ENCODE results near the gene MS4A5. TPM values are rescaled to one million over a fixed set of nuclear protein-coding genes. Genes with fewer than 3 reads are reported as not detected.

MS4A5 gene
- total and polyA plus RNA-seq, 10 of the 15 experiments (the other 5 are each of a cell fraction or from before 2014, with no cell fraction given) = not detected

DNA sequence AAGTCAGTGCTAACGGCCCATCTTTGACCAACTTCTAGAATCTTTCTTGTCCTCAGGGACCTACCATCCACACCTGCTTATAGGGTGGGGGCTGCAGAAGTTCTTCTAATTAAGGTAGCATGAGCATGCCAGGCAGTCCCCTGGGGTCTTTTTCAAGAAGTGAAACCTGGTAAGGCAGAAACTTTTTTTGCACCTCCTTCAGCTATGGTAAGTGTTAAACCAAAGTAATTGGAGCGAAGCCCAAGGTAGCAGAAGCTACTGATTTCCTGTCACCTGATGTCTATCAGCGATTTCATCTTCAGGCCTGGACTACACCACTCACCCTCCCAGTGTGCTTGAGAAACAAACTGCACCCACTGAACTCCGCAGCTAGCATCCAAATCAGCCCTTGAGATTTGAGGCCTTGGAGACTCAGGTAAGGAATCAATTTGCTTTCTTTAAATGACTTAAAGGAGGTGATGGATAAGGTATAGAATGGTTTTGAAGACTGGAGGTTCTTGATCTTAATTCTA lies 26.2 kb downstream of the MS4A5 start, which contains the start of gene MS4A1 (continued):
- no peak for TF ChIP-seq SUPT20H (IDR thresholded peaks at IDR 0.05; ENCODE audit: borderline replicate concordance, control insufficient read depth, low read depth, low read length)
- TF ChIP-seq SMARCA5 (IDR thresholded peaks at IDR 0.05) = no peak; the same call in 1 of the 2 replicates
- peak; percentile 90 for TF ChIP-seq POLR2A (IDR thresholded peaks at IDR 0.05; ENCODE audit: low read depth, low read length)
- TF ChIP-seq ATF7 (IDR thresholded peaks at IDR 0.05; ENCODE audit: low read depth) = peak; percentile 92

DNA sequence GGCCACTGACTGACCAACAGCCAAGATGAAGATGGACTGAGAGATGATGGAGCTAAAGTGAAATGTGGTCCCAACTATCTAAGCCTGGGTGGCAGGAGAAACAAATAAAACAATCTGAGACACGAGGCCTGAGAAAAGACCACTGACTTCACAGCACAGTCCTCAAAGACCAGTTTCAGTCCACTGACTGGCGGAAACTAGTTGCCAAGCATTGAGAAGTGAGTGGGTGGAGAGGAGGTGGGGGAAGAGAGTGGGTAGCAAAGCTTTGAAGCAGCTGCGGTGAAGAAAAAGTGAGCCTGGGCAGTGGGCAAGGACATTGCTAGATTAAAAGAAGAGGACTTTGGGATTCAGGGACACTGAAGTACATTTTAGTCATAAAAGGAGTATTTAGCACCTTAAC lies 28.2 kb downstream of the MS4A5 start:
- no TSS peak for BruUV-seq (replicated peaks)
- SMC1A ChIA-PET (ENCODE audit: uncharacterized antibody, unreplicated experiment) = interaction anchor here (0.8 to 9.0 kb wide), 20 partner anchors 9 to 307 kb away, joined by 3 to 298 read pairs (median 6); partner anchors contain the start of gene MS4A7
- intact Hi-C loops (cut with micrococcal nuclease; ENCODE audit: unreplicated experiment) = no loop called here
- Histone ChIP-seq H3K36me3 (ENCODE audit: control insufficient read depth in 2 of 2, insufficient read depth in 2 of 2, low read length in 1 of 2) (peaks cover 6 to 7% of the 10 kb centered on the region in 2 experiments), H3K9me3 (replicated peaks; ENCODE audit: control insufficient read depth, insufficient read depth, low read length) (no peaks in the 10 kb centered on the region), H3K4me2 (ENCODE audit: control insufficient read depth, insufficient read depth) (peak overlapping the region; percentile 82), H3K27me3 (replicated peaks in 1 of 2; ENCODE audit: control insufficient read depth in 2 of 2, insufficient read depth in 2 of 2, low read length in 1 of 2) (no peaks in the 10 kb centered on the region), H3K9ac (ENCODE audit: control insufficient read depth, insufficient read depth, low read length) (peak overlapping the region; percentile 85), H2AFZ (ENCODE audit: control insufficient read depth, low read depth, low read length) (no peak overlapping the region; the same call in 1 of the 2 replicates), H3K4me1 (ENCODE audit: control insufficient read depth, insufficient read depth, low read length) (peaks cover 22% of the 10 kb centered on the region), H3K79me2 (ENCODE audit: control insufficient read depth, insufficient read depth, low read length) (peaks cover 71% of the 10 kb centered on the region), H3K4me3 (peak overlapping the region; percentile 89), H3K27ac (ENCODE audit: control insufficient read depth, insufficient read depth) (peak overlapping the region; percentile 93), H4K20me1 (ENCODE audit: control insufficient read depth, insufficient read depth) (peaks cover 8% of the 10 kb centered on the region)
- POLR2A ChIA-PET = interaction anchor here (0.9 to 3.9 kb wide), 11 partner anchors 11 to 94 kb away, joined by 3 to 23 read pairs (median 3); partner anchors contain the start of gene MS4A7
- ATAC-seq (peak; percentile 50), DNase-seq (ENCODE audit: low read depth, low spot score) (peak; percentile 83), FAIRE-seq (no peak)
- RAD21 ChIA-PET (ENCODE audit: unreplicated experiment) = interaction anchor here (1.2 to 7.4 kb wide), 9 partner anchors 12 to 306 kb away, joined by 3 to 195 read pairs (median 16); partner anchors contain the start of gene MS4A7
- in situ Hi-C loops (cut with MboI) = loop anchor here (10.0 kb wide), 1 partner anchor 607 kb away; no protein-coding TSS in a partner anchor
- WGBS (ENCODE audit: insufficient coverage, insufficient replicate concordance, low lambda C conversion rate, missing lambda C conversion rate) = 0% methylated on average over 3 of the region's 3 CpGs
- CTCF ChIA-PET = interaction anchor here (0.8 to 7.7 kb wide), 17 partner anchors 9 to 306 kb away, joined by 3 to 190 read pairs (median 6); no protein-coding TSS in a partner anchor
- TF ChIP-seq IRF4 (IDR thresholded peaks at IDR 0.05; ENCODE audit: low read depth, low read length) (peak; percentile 57; the same call in 1 of the 2 replicates), MEF2B (IDR thresholded peaks at IDR 0.05; ENCODE audit: partially characterized antibody, poor library complexity, severe bottlenecking) (no peak), MYB (IDR thresholded peaks at IDR 0.05; ENCODE audit: borderline replicate concordance, low read depth, low read length) (no peak), YY1 (IDR thresholded peaks at IDR 0.05; ENCODE audit: low read depth, low read length) (0 out of 2 replicates have a peak, but pooled peaks have one; percentile 29), RUNX3 (IDR thresholded peaks at IDR 0.05; ENCODE audit: low read length) (peak; percentile 86), PML (IDR thresholded peaks at IDR 0.05; ENCODE audit: low read length) (peak; percentile 27; the same call in 1 of the 2 replicates), TARDBP (IDR thresholded peaks at IDR 0.05; ENCODE audit: borderline replicate concordance) (0 out of 2 replicates have a peak, but pooled peaks have one; percentile 27), ZBED1 (IDR thresholded peaks at IDR 0.05; ENCODE audit: borderline replicate concordance) (peak; percentile 75; the same call in 1 of the 2 replicates), NBN (IDR thresholded peaks at IDR 0.05) (peak; percentile 80), BCL11A (IDR thresholded peaks at IDR 0.05; ENCODE audit: low read depth, low read length) (0 out of 2 replicates have a peak, but pooled peaks have one; percentile 54), ZNF24 (IDR thresholded peaks at IDR 0.05) (no peak), EED (IDR thresholded peaks at IDR 0.05; ENCODE audit: low read depth) (peak; percentile 66), TAF1 (IDR thresholded peaks at IDR 0.05; ENCODE audit: borderline replicate concordance, low read depth, low read length) (0 out of 2 replicates have a peak, but pooled peaks have one; percentile 48), BMI1 (IDR thresholded peaks at IDR 0.05; ENCODE audit: borderline replicate concordance) (peak; percentile 58; the same call in 1 of the 2 replicates), PAX5 (IDR thresholded peaks at IDR 0.05; ENCODE audit: borderline replicate concordance, low read depth, low read length) (peak; percentile 71; the same call in 1 of the 2 replicates), TCF7 (IDR thresholded peaks at IDR 0.05; ENCODE audit: borderline replicate concordance) (peak; percentile 58), WRNIP1 (IDR thresholded peaks at IDR 0.05; ENCODE audit: borderline replicate concordance, low read depth, low read length) (no peak)
- TF ChIP-seq, protein P1, sequence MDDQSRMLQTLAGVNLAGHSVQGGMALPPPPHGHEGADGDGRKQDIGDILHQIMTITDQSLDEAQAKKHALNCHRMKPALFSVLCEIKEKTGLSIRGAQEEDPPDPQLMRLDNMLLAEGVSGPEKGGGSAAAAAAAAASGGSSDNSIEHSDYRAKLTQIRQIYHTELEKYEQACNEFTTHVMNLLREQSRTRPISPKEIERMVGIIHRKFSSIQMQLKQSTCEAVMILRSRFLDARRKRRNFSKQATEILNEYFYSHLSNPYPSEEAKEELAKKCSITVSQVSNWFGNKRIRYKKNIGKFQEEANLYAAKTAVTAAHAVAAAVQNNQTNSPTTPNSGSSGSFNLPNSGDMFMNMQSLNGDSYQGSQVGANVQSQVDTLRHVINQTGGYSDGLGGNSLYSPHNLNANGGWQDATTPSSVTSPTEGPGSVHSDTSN (IDR thresholded peaks at IDR 0.05; ENCODE audit: insufficient replicate concordance, low read depth, low read length) = peak; percentile 3
- TF ChIP-seq, protein P2, sequence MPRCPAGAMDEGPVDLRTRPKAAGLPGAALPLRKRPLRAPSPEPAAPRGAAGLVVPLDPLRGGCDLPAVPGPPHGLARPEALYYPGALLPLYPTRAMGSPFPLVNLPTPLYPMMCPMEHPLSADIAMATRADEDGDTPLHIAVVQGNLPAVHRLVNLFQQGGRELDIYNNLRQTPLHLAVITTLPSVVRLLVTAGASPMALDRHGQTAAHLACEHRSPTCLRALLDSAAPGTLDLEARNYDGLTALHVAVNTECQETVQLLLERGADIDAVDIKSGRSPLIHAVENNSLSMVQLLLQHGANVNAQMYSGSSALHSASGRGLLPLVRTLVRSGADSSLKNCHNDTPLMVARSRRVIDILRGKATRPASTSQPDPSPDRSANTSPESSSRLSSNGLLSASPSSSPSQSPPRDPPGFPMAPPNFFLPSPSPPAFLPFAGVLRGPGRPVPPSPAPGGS (IDR thresholded peaks at IDR 0.05; ENCODE audit: borderline replicate concordance, insufficient read depth, low read depth, low read length, poor library complexity, severe bottlenecking) = peak; percentile 51

All from GM12878 (cell line).